Measurements from ENCODE around the gene RNF167.

RNF167 gene

DNA sequence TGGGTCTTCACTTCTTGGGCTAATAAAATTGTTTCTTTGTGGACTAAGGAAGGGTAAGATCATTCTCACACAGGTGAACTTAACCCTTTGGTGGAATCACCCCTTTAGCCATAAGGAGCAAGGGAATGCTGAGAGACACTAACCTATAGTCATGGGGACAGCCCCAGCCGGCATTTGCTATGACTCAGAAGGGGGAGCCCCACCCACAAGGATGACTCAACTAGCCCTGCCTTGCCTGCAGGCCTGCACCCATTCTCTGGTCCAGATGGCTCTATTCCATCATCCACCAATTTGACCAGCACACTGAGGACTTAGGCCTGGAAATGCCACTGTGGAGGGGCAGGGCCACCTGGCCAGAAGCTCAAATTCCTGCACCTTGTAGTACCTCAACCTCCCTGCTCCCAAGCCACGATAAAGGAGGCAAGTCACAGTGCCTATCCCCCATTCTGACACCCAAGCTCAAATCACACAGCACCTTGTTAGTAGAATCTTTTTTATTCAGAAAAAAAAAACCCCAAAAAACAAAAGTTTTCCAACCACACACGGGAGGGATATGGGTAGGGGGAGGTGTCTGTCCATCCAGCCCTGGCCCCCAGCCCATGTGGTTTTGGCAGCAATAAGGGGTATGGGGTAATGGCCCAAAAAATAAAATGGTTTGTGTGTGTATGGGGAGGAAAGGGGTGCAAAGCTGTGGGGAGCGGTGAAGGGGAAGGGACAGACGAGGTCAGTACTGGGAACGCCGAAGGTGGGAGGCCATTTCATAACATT lies 5.3 kb downstream of the RNF167 start:
- TF ChIP-seq, protein P1, sequence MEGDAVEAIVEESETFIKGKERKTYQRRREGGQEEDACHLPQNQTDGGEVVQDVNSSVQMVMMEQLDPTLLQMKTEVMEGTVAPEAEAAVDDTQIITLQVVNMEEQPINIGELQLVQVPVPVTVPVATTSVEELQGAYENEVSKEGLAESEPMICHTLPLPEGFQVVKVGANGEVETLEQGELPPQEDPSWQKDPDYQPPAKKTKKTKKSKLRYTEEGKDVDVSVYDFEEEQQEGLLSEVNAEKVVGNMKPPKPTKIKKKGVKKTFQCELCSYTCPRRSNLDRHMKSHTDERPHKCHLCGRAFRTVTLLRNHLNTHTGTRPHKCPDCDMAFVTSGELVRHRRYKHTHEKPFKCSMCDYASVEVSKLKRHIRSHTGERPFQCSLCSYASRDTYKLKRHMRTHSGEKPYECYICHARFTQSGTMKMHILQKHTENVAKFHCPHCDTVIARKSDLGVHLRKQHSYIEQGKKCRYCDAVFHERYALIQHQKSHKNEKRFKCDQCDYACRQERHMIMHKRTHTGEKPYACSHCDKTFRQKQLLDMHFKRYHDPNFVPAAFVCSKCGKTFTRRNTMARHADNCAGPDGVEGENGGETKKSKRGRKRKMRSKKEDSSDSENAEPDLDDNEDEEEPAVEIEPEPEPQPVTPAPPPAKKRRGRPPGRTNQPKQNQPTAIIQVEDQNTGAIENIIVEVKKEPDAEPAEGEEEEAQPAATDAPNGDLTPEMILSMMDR (IDR thresholded peaks at IDR 0.05; ENCODE audit: insufficient read depth, low read depth, low read length, missing control alignments) = no peak
- peak overlapping the region; percentile 9 for H3K4me3 ChIP-seq (ENCODE audit: low read length)
- peak; percentile 95 for DNase-seq (ENCODE audit: low read depth)

DNA sequence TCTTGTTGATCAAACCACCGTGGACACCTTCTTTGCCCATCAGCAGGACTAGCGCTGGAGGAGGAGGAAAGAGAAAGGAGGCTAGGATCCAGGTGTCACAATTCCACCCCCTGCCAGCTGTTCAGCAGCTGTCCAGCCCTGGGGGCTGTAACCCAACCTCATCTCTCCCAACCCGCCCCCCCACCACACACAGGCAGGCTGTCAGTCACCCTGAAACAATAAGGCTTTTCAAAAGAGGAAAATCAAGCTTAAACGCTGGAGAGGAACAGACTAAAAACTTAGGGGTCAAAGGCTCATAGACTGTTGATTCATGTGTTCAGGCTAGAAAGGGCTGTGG lies 5.8 kb downstream of the RNF167 start:
- peak overlapping the region; percentile 77 for H3K4me3 ChIP-seq (ENCODE audit: low read length)
- no peak for DNase-seq (ENCODE audit: low read depth)
- TF ChIP-seq, protein P1 (IDR thresholded peaks at IDR 0.05; ENCODE audit: insufficient read depth, low read depth, low read length, missing control alignments) = no peak

DNA sequence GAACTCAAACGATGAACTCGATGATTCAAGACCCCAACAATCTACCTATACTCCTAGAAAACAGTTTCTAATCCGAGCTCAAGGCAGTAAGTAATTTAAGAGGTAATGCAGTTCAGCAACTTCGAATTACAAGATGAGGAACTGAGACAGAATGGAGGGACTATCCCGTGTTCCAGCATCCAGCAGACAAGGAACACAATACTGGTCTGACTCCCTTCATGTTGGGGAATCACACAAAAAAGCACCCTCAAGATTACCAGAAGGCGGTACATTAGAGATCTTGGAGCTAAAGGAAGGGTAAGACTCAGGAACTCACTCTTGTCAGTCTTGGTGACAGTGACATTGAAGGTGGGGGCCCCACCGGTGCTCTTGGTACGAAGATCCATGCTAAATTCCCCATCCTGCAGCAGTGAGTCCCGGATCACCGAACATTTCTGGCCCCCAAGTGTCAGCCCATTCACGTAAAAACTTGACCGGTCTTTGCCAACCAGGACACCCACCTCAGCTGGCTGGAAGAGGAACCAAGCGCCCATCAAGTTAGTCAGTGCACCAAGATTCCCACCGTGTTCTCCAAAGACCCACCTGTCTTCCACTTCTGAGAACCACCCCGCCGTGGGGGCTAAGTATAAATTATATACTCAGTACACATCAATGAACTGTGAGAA lies 6.4 kb downstream of the RNF167 start:
- DNase-seq (ENCODE audit: low read depth) = no peak
- TF ChIP-seq, protein P1 (IDR thresholded peaks at IDR 0.05; ENCODE audit: insufficient read depth, low read depth, low read length, missing control alignments) = no peak

DNA sequence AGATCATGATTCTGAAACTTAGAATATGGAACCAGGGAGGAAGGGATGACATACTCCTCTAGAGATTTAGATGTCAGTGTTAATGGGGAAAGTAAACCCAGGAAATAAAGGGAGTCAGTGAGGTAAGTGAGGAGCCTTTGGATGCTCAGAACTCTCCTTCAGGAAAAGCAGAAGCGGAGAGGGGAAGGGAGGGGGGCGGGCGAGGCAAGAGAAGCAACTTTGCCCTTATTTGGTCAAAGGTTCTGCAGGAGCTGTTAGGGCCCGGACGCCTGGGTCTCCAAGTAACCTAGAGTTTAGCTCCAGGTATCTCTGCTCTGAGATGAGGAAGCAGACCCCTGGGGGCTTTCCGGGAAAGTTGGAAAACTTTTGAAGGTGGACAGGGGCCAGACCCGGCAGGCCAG lies 6.9 kb downstream of the RNF167 start:
- H3K4me3 ChIP-seq (ENCODE audit: low read length) = peak overlapping the region; percentile 77
- TF ChIP-seq, protein P1 (IDR thresholded peaks at IDR 0.05; ENCODE audit: insufficient read depth, low read depth, low read length, missing control alignments) = no peak
- DNase-seq (ENCODE audit: low read depth) = no peak

More for the DNA sequence above, 6.4 kb downstream of the RNF167 start:
- peak overlapping the region; percentile 77 for H3K4me3 ChIP-seq (ENCODE audit: low read length)

DNA sequence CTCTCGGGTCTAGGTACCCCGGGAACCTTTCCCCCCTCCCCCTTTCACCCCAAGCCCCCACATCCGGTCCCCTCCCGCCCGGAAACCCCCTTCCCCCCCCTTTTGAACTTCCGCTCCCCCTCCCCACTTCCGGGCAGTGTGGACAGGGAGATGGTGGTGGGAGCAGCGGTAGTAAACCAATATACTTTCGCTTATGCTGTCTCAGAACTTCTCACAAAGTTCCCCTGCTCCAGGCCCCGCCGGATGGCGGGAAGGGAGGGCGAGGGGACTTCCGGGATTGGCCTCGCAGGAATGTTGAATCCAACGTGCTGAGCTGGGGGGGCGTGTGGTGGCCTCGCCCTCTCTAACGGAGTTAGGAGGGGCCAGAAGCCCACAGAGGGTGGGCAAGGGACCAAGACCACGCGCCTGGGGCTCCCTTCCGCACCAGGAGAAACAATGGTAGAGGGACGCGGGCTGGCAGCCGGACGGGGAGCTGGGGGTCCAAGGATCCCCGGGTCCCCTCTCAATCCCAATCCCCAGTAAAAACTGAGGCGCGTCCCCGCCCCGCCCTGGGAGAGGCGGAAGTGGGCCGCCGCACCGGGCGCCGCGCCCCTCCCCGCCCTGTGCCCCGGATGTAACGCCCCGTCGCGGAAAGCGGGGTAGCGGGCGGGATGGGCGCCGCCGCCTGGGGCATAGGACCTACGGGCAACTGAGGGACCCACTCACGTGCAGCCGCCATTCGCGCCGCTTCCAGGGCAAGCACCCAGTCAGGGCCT lies 7.5 kb downstream of the RNF167 start:
- H3K4me3 ChIP-seq (ENCODE audit: low read length) = peak overlapping the region; percentile 77
- no peak for DNase-seq (ENCODE audit: low read depth)
- TF ChIP-seq, protein P1 (IDR thresholded peaks at IDR 0.05; ENCODE audit: insufficient read depth, low read depth, low read length, missing control alignments) = no peak

DNA sequence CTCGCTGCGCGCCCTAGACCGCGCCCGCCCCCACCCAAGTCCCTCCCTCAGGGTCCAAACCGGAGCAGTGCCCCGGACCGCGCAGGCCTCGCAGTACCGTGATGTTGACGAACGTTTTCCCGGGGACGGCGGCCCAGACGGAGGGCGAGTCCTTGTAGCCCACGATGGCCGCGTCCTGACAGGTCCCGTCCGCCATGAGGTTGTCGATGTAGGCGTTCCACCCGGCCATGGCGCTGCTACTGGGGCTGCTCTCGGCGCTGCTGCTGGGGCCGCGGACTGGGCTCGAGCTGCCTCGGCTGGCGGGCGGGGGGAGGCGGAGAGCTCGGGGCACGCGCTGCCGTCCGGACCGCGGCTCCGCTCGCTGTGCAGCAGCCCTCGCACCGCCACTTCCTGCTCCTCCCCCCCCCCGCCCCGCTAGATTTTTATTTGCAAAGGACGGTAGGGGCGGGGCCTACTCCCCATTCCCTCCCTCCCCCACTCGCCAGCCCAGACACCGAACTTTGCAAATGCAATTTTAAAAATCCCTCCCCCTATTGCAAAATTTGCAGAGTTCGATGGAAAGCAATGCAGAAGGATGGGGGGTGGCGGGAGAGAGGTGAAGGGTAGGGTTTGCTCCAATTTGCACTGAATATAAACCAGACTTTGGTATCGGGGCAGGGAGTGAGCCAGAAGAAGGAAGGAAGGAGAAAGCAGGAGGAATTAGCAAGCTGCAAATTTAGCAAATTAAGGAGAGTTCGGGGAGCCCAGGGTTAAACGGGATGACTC lies 8.3 kb downstream of the RNF167 start, which contains the start of gene PFN1:
Gene PFN1 (minus strand): TSS at position 365 of the 765 bp plus-strand sequence. CDS start 136 bp downstream, at position 229.
- peak within 1 kb of the TSS; percentile 77 for H3K4me3 ChIP-seq (ENCODE audit: low read length)
- TF ChIP-seq, protein P1 (IDR thresholded peaks at IDR 0.05; ENCODE audit: insufficient read depth, low read depth, low read length, missing control alignments) = no peak
- peak; percentile 95 for DNase-seq (ENCODE audit: low read depth)
